ENCODE results near the gene OR51B6. TPM values are rescaled to one million over a fixed set of nuclear protein-coding genes. Genes with fewer than 3 reads are reported as not detected.
"Not testable (repeated sequence)": the region's sequence is repeated elsewhere in the genome, so short reads cannot be mapped to it uniquely, and the experiment has no call there.

Gene OR51B6
- polyA plus RNA-seq, 2 of the 4 experiments (the other 2 are of a cell fraction): not detected

DNA sequence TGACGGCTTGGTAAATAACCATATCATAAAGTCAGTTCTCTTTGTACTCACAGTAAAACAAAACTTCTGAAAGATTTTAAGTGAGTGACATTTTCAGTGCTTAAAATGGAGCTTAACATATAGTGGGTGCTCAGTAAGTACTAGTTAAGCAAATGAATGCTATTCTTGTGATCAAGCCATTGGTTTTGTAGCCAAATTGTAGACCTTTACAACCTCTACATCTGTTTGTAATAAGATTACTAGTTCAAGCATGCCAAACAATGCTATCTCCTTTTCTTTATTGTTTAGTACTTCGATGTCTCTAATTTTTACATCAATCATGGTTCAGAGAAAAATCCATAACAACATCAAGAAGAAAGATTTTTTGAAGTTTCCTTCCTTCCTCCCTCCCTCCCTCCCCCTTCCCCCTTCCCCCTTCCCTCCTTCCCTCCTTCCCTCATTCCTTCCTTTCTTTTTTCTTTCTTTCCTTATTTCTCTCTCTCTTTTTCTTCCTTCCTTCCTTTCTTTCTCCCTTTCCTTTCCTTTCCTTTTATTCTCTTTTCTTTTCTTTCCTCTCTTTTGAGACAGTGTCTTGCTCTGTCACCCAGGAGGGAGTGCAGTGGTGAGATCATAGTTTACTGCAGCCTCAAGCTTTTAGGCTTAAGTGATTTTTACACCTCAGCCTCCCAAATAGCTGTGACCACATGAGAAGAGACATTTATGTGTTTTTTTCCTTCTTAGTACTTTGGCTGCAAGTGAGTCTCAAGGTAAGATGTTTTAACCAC, 43.9 kb upstream of the OR51B6 start:
- Histone ChIP-seq H3K4me1 (no peaks in the 10 kb centered on the region), H3K9me3 (no peaks in the 10 kb centered on the region), H3K27ac (no peak overlapping the region), H3K4me3 (no peak overlapping the region), H3K4me2 (no peak overlapping the region)
- WGBS (ENCODE audit: missing lambda C conversion rate): 28% methylated on average over 2 of the region's 2 CpGs
- TF ChIP-seq TFCP2L1 (CRISPR knock-in tag; IDR thresholded peaks at IDR 0.05): no peak
- no peak for TF ChIP-seq RCOR1 (IDR thresholded peaks at IDR 0.05; ENCODE audit: low read depth, low read length)
- no peak for TF ChIP-seq EP300 (IDR thresholded peaks at IDR 0.05)
- no peak for TF ChIP-seq CHD4 (IDR thresholded peaks at IDR 0.05; ENCODE audit: borderline replicate concordance)
- TF ChIP-seq, protein P1, sequence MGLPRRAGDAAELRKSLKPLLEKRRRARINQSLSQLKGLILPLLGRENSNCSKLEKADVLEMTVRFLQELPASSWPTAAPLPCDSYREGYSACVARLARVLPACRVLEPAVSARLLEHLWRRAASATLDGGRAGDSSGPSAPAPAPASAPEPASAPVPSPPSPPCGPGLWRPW (IDR thresholded peaks at IDR 0.05): no peak
- no peak for TF ChIP-seq FOXS1 (CRISPR knock-in tag; IDR thresholded peaks at IDR 0.05)
- TF ChIP-seq PHF8 (IDR thresholded peaks at IDR 0.05; ENCODE audit: borderline replicate concordance, low read depth): no peak
- TF ChIP-seq RAD21 (conservative IDR thresholded peaks at IDR 0.05 in 1 of 2, IDR thresholded peaks at IDR 0.05 in 1 of 2): no peak
- TF ChIP-seq RFX5 (IDR thresholded peaks at IDR 0.05): no peak
- TF ChIP-seq, protein P2, sequence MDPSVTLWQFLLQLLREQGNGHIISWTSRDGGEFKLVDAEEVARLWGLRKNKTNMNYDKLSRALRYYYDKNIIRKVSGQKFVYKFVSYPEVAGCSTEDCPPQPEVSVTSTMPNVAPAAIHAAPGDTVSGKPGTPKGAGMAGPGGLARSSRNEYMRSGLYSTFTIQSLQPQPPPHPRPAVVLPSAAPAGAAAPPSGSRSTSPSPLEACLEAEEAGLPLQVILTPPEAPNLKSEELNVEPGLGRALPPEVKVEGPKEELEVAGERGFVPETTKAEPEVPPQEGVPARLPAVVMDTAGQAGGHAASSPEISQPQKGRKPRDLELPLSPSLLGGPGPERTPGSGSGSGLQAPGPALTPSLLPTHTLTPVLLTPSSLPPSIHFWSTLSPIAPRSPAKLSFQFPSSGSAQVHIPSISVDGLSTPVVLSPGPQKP (IDR thresholded peaks at IDR 0.05; ENCODE audit: low read depth, low read length): no peak
- no peak for TF ChIP-seq EHF (CRISPR knock-in tag; IDR thresholded peaks at IDR 0.05)
- no peak for TF ChIP-seq MYC (IDR thresholded peaks at IDR 0.05; ENCODE audit: borderline replicate concordance, low read length)
- POLR2A ChIA-PET: no interaction called here
- DNase-seq (ENCODE audit: low read depth in 1 of 2, low spot score in 1 of 2): no peak
- no peak for FAIRE-seq
- CTCF ChIA-PET: no interaction called here
- no peak for ATAC-seq

GRCh38 chr11:5310423-5310822, 40.9 kb upstream of the OR51B6 start:
- Histone ChIP-seq H3K9me3 (no peaks in the 10 kb centered on the region), H3K4me3 (no peak overlapping the region), H3K27ac (no peak overlapping the region), H3K4me2 (no peak overlapping the region), H3K4me1 (no peaks in the 10 kb centered on the region)
- ChIA-PET CTCF (no interaction called here), POLR2A (no interaction called here)
- no peak for TF ChIP-seq MAZ (IDR thresholded peaks at IDR 0.05; ENCODE audit: borderline replicate concordance, low read depth, low read length)
- TF ChIP-seq, protein P3, sequence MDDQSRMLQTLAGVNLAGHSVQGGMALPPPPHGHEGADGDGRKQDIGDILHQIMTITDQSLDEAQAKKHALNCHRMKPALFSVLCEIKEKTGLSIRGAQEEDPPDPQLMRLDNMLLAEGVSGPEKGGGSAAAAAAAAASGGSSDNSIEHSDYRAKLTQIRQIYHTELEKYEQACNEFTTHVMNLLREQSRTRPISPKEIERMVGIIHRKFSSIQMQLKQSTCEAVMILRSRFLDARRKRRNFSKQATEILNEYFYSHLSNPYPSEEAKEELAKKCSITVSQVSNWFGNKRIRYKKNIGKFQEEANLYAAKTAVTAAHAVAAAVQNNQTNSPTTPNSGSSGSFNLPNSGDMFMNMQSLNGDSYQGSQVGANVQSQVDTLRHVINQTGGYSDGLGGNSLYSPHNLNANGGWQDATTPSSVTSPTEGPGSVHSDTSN (IDR thresholded peaks at IDR 0.05): no peak
- no peak for TF ChIP-seq POLR2AphosphoS2 (conservative IDR thresholded peaks at IDR 0.05; ENCODE audit: low read length)
- no peak for TF ChIP-seq RAD21 (conservative IDR thresholded peaks at IDR 0.05 in 1 of 2, IDR thresholded peaks at IDR 0.05 in 1 of 2)
- no peak for TF ChIP-seq PHF8 (IDR thresholded peaks at IDR 0.05; ENCODE audit: borderline replicate concordance, low read depth)
- TF ChIP-seq, protein P2 (IDR thresholded peaks at IDR 0.05; ENCODE audit: low read depth, low read length): no peak
- no peak for TF ChIP-seq E2F6 (IDR thresholded peaks at IDR 0.05; ENCODE audit: borderline replicate concordance, low read depth)
- TF ChIP-seq MYC (IDR thresholded peaks at IDR 0.05; ENCODE audit: borderline replicate concordance, low read length): no peak
- TF ChIP-seq HDAC2 (IDR thresholded peaks at IDR 0.05): no peak
- no peak for TF ChIP-seq TP53 (CRISPR knock-in tag; IDR thresholded peaks at IDR 0.05)
- TF ChIP-seq FOXS1 (CRISPR knock-in tag; IDR thresholded peaks at IDR 0.05): no peak
- no peak for TF ChIP-seq NR3C1 (IDR thresholded peaks at IDR 0.05)
- TF ChIP-seq CBX2 (IDR thresholded peaks at IDR 0.05; ENCODE audit: borderline replicate concordance, low read depth): no peak
- TF ChIP-seq ZC3H11A (IDR thresholded peaks at IDR 0.05): no peak
- TF ChIP-seq RCOR1 (IDR thresholded peaks at IDR 0.05; ENCODE audit: low read depth, low read length): no peak
- no peak for TF ChIP-seq FOSB (CRISPR knock-in tag; IDR thresholded peaks at IDR 0.05)
- TF ChIP-seq, protein P1 (IDR thresholded peaks at IDR 0.05): no peak
- no peak for TF ChIP-seq EP300 (IDR thresholded peaks at IDR 0.05)
- no peak for TF ChIP-seq ESRRA (IDR thresholded peaks at IDR 0.05; ENCODE audit: borderline replicate concordance, low read length)
- no peak for TF ChIP-seq CTCF (IDR thresholded peaks at IDR 0.05)
- 90% methylated on average over 1 of the region's 1 CpG for WGBS (ENCODE audit: missing lambda C conversion rate)
- DNase-seq (ENCODE audit: low read depth in 1 of 2, low spot score in 1 of 2) (no peak), ATAC-seq (no peak), FAIRE-seq (no peak)

GRCh38 chr11:5313326-5314023, 37.8 kb upstream of the OR51B6 start:
- H3K27ac ChIP-seq; H3K4me3 ChIP-seq; FAIRE-seq; CTCF ChIA-PET; H3K4me1 ChIP-seq; ATAC-seq; H3K4me2 ChIP-seq; H3K9me3 ChIP-seq; POLR2A ChIA-PET; DNase-seq (ENCODE audit: low read depth in 1 of 2, low spot score in 1 of 2): not testable (repeated sequence)
- WGBS (ENCODE audit: missing lambda C conversion rate): 30% methylated on average over 3 of the region's 3 CpGs

Data from A549 (cell line).